Liver (tissue), 9 donors: ENCODE results near the gene NCOA4. TPM values are rescaled to one million over a fixed set of nuclear protein-coding genes. Genes with fewer than 3 reads are reported as not detected.

Experiments
- DNase-seq: peaks from one replicate; pipeline ENCODE4 v3.0.0-alpha.2; 2017; ENCODE audit warnings: low spot score
- H3K27ac ChIP-seq, 2 donors: one replicate each; pipeline ENCODE4 v1.7.0; 2013; ENCODE audit warnings: inconsistent platforms in 2 of 2, low read length in 2 of 2, control low read depth in 1 of 2, low read depth in 1 of 2, mild to moderate bottlenecking in 1 of 2
- H3K27me3 ChIP-seq, 4 donors: one replicate each; pipeline versions ENCODE4 v1.6.1 to v1.7.0; 2013; ENCODE audit warnings: low read length in 3 of 4, inconsistent platforms in 1 of 4, mild to moderate bottlenecking in 1 of 4, moderate library complexity in 1 of 4; ENCODE audit not compliant: control insufficient read depth in 4 of 4, insufficient read depth in 4 of 4
- H3K36me3 ChIP-seq, 4 donors: one replicate each; pipeline versions ENCODE4 v1.6.1 to v1.7.0; 2013; ENCODE audit warnings: low read length in 3 of 4, mild to moderate bottlenecking in 3 of 4, low read depth in 1 of 4, moderate library complexity in 1 of 4; ENCODE audit not compliant: control insufficient read depth in 4 of 4, insufficient read depth in 3 of 4
- H3K4me1 ChIP-seq, 4 donors: one replicate each; pipeline versions ENCODE4 v1.6.1 to v1.7.0; 2013; ENCODE audit warnings: low read length in 3 of 4, mild to moderate bottlenecking in 3 of 4, moderate library complexity in 1 of 4; ENCODE audit not compliant: control insufficient read depth in 4 of 4, insufficient read depth in 4 of 4
- H3K4me3 ChIP-seq, 3 donors: one replicate each; pipeline versions ENCODE4 v1.6.1 to v1.7.0; 2013; ENCODE audit warnings: low read length in 3 of 3, control low read depth in 1 of 3, low read depth in 1 of 3, mild to moderate bottlenecking in 1 of 3
- H3K9ac ChIP-seq, 2 donors: one replicate each; pipeline ENCODE4 v1.7.0; 2013; ENCODE audit warnings: low read length in 2 of 2, mild to moderate bottlenecking in 2 of 2, moderate library complexity in 2 of 2, control low read depth in 1 of 2, low read depth in 1 of 2
- H3K9me3 ChIP-seq, 4 donors: one replicate each; pipeline versions ENCODE4 v1.6.1 to v1.7.0; 2013; ENCODE audit warnings: low read length in 3 of 4; ENCODE audit not compliant: control insufficient read depth in 4 of 4
- ATF3 ChIP-seq: IDR thresholded peaks from 2 replicates; pipeline ENCODE4 v1.6.1; 2016; ENCODE audit warnings: antibody characterized with exemption
- CTCF ChIP-seq: fragments of 150-350 bp; IDR thresholded peaks from 2 replicates; pipeline ENCODE4 v1.5.1; 2017; ENCODE audit warnings: improper control_type of control experiment, low read depth, low read length; ENCODE audit not compliant: missing input control
- EGR1 ChIP-seq, 2 donors: IDR thresholded peaks; 2 replicates each; pipeline ENCODE4 v1.6.1; 2016 to 2018; ENCODE audit warnings: antibody characterized with exemption in 2 of 2, low read depth in 2 of 2
- FOXA1 ChIP-seq: IDR thresholded peaks from 2 replicates; pipeline ENCODE4 v1.6.1; 2016; ENCODE audit warnings: antibody characterized with exemption
- FOXA2 ChIP-seq: IDR thresholded peaks from 2 replicates; pipeline ENCODE4 v1.6.1; 2016; ENCODE audit warnings: antibody characterized with exemption
- GABPA ChIP-seq, 2 donors: IDR thresholded peaks in 1 of 2; conservative IDR thresholded peaks in 1 of 2; 2 replicates each; pipeline ENCODE4 v1.6.1; 2016; ENCODE audit warnings: antibody characterized with exemption in 2 of 2, mild to moderate bottlenecking in 1 of 2, moderate library complexity in 1 of 2
- HNF4A ChIP-seq, 2 donors: conservative IDR thresholded peaks; 2 replicates each; pipeline ENCODE4 v1.6.1; 2016; ENCODE audit warnings: antibody characterized with exemption in 2 of 2, mild to moderate bottlenecking in 2 of 2
- HNF4G ChIP-seq: IDR thresholded peaks from 2 replicates; pipeline ENCODE4 v1.6.1; 2016; ENCODE audit warnings: antibody characterized with exemption
- JUND ChIP-seq, 2 donors: IDR thresholded peaks; 2 replicates each; pipeline ENCODE4 v1.6.1; 2016; ENCODE audit warnings: antibody characterized with exemption in 2 of 2
- MAX ChIP-seq: IDR thresholded peaks from 2 replicates; pipeline ENCODE4 v1.6.1; 2016; ENCODE audit warnings: antibody characterized with exemption
- NR2F2 ChIP-seq: IDR thresholded peaks from 2 replicates; pipeline ENCODE4 v1.6.1; 2016; ENCODE audit warnings: antibody characterized with exemption
- RAD21 ChIP-seq, 2 donors: IDR thresholded peaks; 2 replicates each; pipeline ENCODE4 v1.6.1; 2016; ENCODE audit warnings: antibody characterized with exemption in 2 of 2, mild to moderate bottlenecking in 2 of 2
- REST ChIP-seq: IDR thresholded peaks from 2 replicates; pipeline ENCODE4 v1.6.1; 2016; ENCODE audit warnings: antibody characterized with exemption, mild to moderate bottlenecking
- RXRA ChIP-seq, 2 donors: IDR thresholded peaks; 2 replicates each; pipeline ENCODE4 v1.6.1; 2017 to 2018; ENCODE audit warnings: antibody characterized with exemption in 2 of 2, mild to moderate bottlenecking in 1 of 2
- SP1 ChIP-seq: IDR thresholded peaks from 2 replicates; pipeline ENCODE4 v1.6.1; 2018; ENCODE audit warnings: antibody characterized with exemption, mild to moderate bottlenecking
- TAF1 ChIP-seq: conservative IDR thresholded peaks from 2 replicates; pipeline ENCODE4 v1.6.1; 2016; ENCODE audit warnings: antibody characterized with exemption, mild to moderate bottlenecking
- YY1 ChIP-seq: IDR thresholded peaks from 2 replicates; pipeline ENCODE4 v1.6.1; 2016; ENCODE audit warnings: antibody characterized with exemption, mild to moderate bottlenecking
- ZBTB33 ChIP-seq: IDR thresholded peaks from 2 replicates; pipeline ENCODE4 v1.6.1; 2016; ENCODE audit warnings: antibody characterized with exemption
- WGBS: extraction: QIAGEN DNeasy Blood & Tissue Kit; methylation state at CpG from one replicate; pipeline ENCODE4 v1.1.7; 2013; 5-methylcytosine and 5-hydroxymethylcytosine counted together
- polyA plus RNA-seq, 2 donors: library from polyadenylated mRNA; stranded (reverse) in 1 of 2; unstranded in 1 of 2; fragments of 200-250 nt in 1 of 2; fragments of >200 nt in 1 of 2; fragmentation: Nextera tagmentation in 1 of 2; extraction: Ambion mirVana in 1 of 2; gene quantifications; one replicate each; pipeline versions ENCODE4 v1.2.1 to v1.2.3, GENCODE V29; 2013 to 2015
- total RNA-seq, 2 donors: library from RNA; depleted of rRNA; stranded (reverse); fragments of >200 nt; gene quantifications; one replicate each; pipeline ENCODE4 v1.2.3, GENCODE V29; 2014
- donor health status: healthy.
- donor health status: healthy.
- donor health status: healthy.
- donor health status: healthy.
- donor health status: healthy.

The NCOA4 gene
- total and polyA plus RNA-seq, 4 donors = 71.9 to 746 (median 168) TPM

GRCh38 chr10:46075869-46076268 lies 45.4 kb upstream of the NCOA4 start:
- no peak for DNase-seq
- no peak for TF ChIP-seq RXRA (IDR thresholded peaks at IDR 0.05)
- no peak for TF ChIP-seq TAF1
- no peak for TF ChIP-seq FOXA1
- TF ChIP-seq YY1 = no peak
- no peak for TF ChIP-seq CTCF
- TF ChIP-seq ZBTB33 = no peak
- TF ChIP-seq HNF4A (conservative IDR thresholded peaks at IDR 0.05) = no peak
- no peak for TF ChIP-seq JUND (IDR thresholded peaks at IDR 0.05)
- TF ChIP-seq NR2F2 = no peak
- no peak for TF ChIP-seq HNF4G
- TF ChIP-seq FOXA2 = no peak
- TF ChIP-seq SP1 = no peak
- TF ChIP-seq ATF3 = no peak
- no peak for TF ChIP-seq GABPA (IDR thresholded peaks at IDR 0.05 in 1 of 2, conservative IDR thresholded peaks at IDR 0.05 in 1 of 2)
- no peak for TF ChIP-seq RAD21 (IDR thresholded peaks at IDR 0.05)
- TF ChIP-seq MAX = no peak
- TF ChIP-seq REST = no peak
- TF ChIP-seq EGR1 (IDR thresholded peaks at IDR 0.05; ENCODE audit: low read depth in 2 of 2) = no peak
- Histone ChIP-seq H3K27ac (no peak overlapping the region), H3K4me1 (no peaks in the 10 kb centered on the region), H3K9me3 (no peaks in the 10 kb centered on the region), H3K27me3 (no peaks in the 10 kb centered on the region), H3K36me3 (no peaks in the 10 kb centered on the region), H3K9ac (no peak overlapping the region), H3K4me3 (no peak overlapping the region)
- 85% methylated on average over 3 of the region's 3 CpGs for WGBS
